MM.1S (cell line): ENCODE data around the gene RNPEP.

Source experiments
- DNase-seq: peaks from one replicate; pipeline ENCODE4 v3.0.0-alpha.2; 2015
- H2AFZ ChIP-seq: fragments of 300-600 bp; sonication (generic); 2 replicates; pipeline ENCODE4 v1.6.0; 2016; ENCODE audit warnings: antibody characterized with exemption, low read length
- H3F3A ChIP-seq: fragments of 300-600 bp; sonication (generic); 2 replicates; pipeline ENCODE4 v1.6.1; 2016; ENCODE audit warnings: mild to moderate bottlenecking, antibody characterized with exemption, low read length, moderate library complexity, mixed read lengths; ENCODE audit not compliant: insufficient read depth
- H3K27ac ChIP-seq: fragments of 300-600 bp; sonication (generic); 2 replicates; pipeline ENCODE4 v1.5.1; 2016; ENCODE audit warnings: mild to moderate bottlenecking, low read length
- H3K27me3 ChIP-seq: fragments of 300-600 bp; sonication (generic); replicated peaks from 2 replicates; pipeline ENCODE4 v1.6.0; 2016; ENCODE audit warnings: low read length; ENCODE audit not compliant: insufficient read depth
- H3K36me3 ChIP-seq: fragments of 300-600 bp; sonication (generic); replicated peaks from 2 replicates; pipeline ENCODE4 v1.6.1; 2016; ENCODE audit warnings: mild to moderate bottlenecking, low read length, mixed read lengths; ENCODE audit not compliant: insufficient read depth
- H3K4me1 ChIP-seq: fragments of 300-600 bp; sonication (generic); 2 replicates; pipeline ENCODE4 v1.6.1; 2016; ENCODE audit warnings: low read length, mixed read lengths
- H3K4me2 ChIP-seq: fragments of 300-600 bp; sonication (generic); 2 replicates; pipeline ENCODE4 v1.6.0; 2016; ENCODE audit warnings: low read depth, low read length
- H3K4me3 ChIP-seq: fragments of 300-600 bp; sonication (generic); 2 replicates; pipeline ENCODE4 v1.5.1; 2016; ENCODE audit warnings: low read length, mixed read lengths
- H3K79me2 ChIP-seq: fragments of 300-600 bp; sonication (generic); 2 replicates; pipeline ENCODE4 v1.6.1; 2016; ENCODE audit warnings: mixed run types, low read length, mixed read lengths
- H3K9ac ChIP-seq: fragments of 300-600 bp; sonication (generic); 2 replicates; pipeline ENCODE4 v1.6.1; 2016; ENCODE audit warnings: low read length, mixed read lengths
- H3K9me2 ChIP-seq: fragments of 300-600 bp; sonication (generic); replicated peaks from 2 replicates; pipeline ENCODE4 v1.6.1; 2016; ENCODE audit warnings: mild to moderate bottlenecking, low read length, mixed read lengths; ENCODE audit not compliant: insufficient read depth
- H3K9me3 ChIP-seq: fragments of 300-600 bp; sonication (generic); replicated peaks from 2 replicates; pipeline ENCODE4 v1.6.1; 2016; ENCODE audit warnings: mild to moderate bottlenecking, low read length, mixed read lengths; ENCODE audit not compliant: insufficient read depth
- H4K20me1 ChIP-seq: fragments of 300-600 bp; sonication (generic); 2 replicates; pipeline ENCODE4 v1.6.1; 2016; ENCODE audit warnings: mild to moderate bottlenecking, low read length, moderate library complexity, mixed read lengths; ENCODE audit not compliant: insufficient read depth
- CTCF ChIP-seq: fragments of 300-600 bp; sonication (generic); IDR thresholded peaks from 2 replicates; pipeline ENCODE4 v1.5.1; 2016; ENCODE audit warnings: antibody characterized with exemption, low read length, mixed read lengths
- EZH2 ChIP-seq: fragments of 300-600 bp; sonication (generic); optimal IDR thresholded peaks from 2 replicates; pipeline ENCODE3; 2017; ENCODE audit warnings: low read depth, mild to moderate bottlenecking, antibody characterized with exemption, low read length, mixed read lengths
- EZH2phosphoT487 ChIP-seq: fragments of 300-600 bp; sonication (generic); IDR thresholded peaks from 2 replicates; pipeline ENCODE4 v1.6.1; 2018; ENCODE audit warnings: antibody characterized with exemption, low read length

Gene RNPEP

GRCh38 chr1:202034149-202034682 lies 51.8 kb downstream of the RNPEP start:
- H3K27me3 ChIP-seq: no peaks in the 10 kb centered on the region
- no peaks in the 10 kb centered on the region for H3F3A ChIP-seq
- peak overlapping the region; percentile 24 for H2AFZ ChIP-seq
- no peak for DNase-seq
- no peaks in the 10 kb centered on the region for H3K9me3 ChIP-seq
- H3K4me2 ChIP-seq: peak overlapping the region; percentile 42; the same call in 1 of the 2 replicates
- H4K20me1 ChIP-seq: no peaks in the 10 kb centered on the region
- H3K4me3 ChIP-seq: no peak overlapping the region
- no peaks in the 10 kb centered on the region for H3K9me2 ChIP-seq
- H3K9ac ChIP-seq: peak overlapping the region; percentile 7; the same call in 1 of the 2 replicates
- peak overlapping the region; percentile 21; the same call in 1 of the 2 replicates for H3K27ac ChIP-seq
- no peaks in the 10 kb centered on the region for H3K79me2 ChIP-seq
- no peak for TF ChIP-seq EZH2
- H3K4me1 ChIP-seq: peaks cover 4% of the 10 kb centered on the region
- no peaks in the 10 kb centered on the region for H3K36me3 ChIP-seq

- peak; percentile 69 for DNase-seq
- Histone ChIP-seq H3K9me3 (no peaks in the 10 kb centered on the region), H3K4me3 (no peak overlapping the region), H3K27ac (peak overlapping the region; percentile 21; the same call in 1 of the 2 replicates), H2AFZ (peak overlapping the region; percentile 24), H3K36me3 (no peaks in the 10 kb centered on the region), H3K79me2 (no peaks in the 10 kb centered on the region), H3K9me2 (no peaks in the 10 kb centered on the region), H3F3A (no peaks in the 10 kb centered on the region), H3K27me3 (no peaks in the 10 kb centered on the region), H3K9ac (peak overlapping the region; percentile 7; the same call in 1 of the 2 replicates), H3K4me1 (peaks cover 4% of the 10 kb centered on the region), H3K4me2 (peak overlapping the region; percentile 42; the same call in 1 of the 2 replicates), H4K20me1 (no peaks in the 10 kb centered on the region)
- no peak for TF ChIP-seq EZH2phosphoT487
- TF ChIP-seq CTCF: no peak
- no peak for TF ChIP-seq EZH2
These were observed 52.4 kb downstream of the RNPEP start for GRCh38 chr1:202034683-202035462.

- no peaks in the 10 kb centered on the region for H3K9me3 ChIP-seq
- H3K27me3 ChIP-seq: no peaks in the 10 kb centered on the region
- peaks cover 4% of the 10 kb centered on the region for H3K4me1 ChIP-seq
- no peak overlapping the region for H3K4me3 ChIP-seq
- H3K4me2 ChIP-seq: no peak overlapping the region
- H3K79me2 ChIP-seq: no peaks in the 10 kb centered on the region
- no peak overlapping the region for H3K27ac ChIP-seq
- H3F3A ChIP-seq: no peaks in the 10 kb centered on the region
- no peak overlapping the region for H2AFZ ChIP-seq
- no peaks in the 10 kb centered on the region for H3K36me3 ChIP-seq
- no peak for DNase-seq
- no peak overlapping the region for H3K9ac ChIP-seq
- no peaks in the 10 kb centered on the region for H3K9me2 ChIP-seq
- H4K20me1 ChIP-seq: no peaks in the 10 kb centered on the region
- TF ChIP-seq EZH2phosphoT487 (no peak), CTCF (no peak), EZH2 (no peak)
These were observed 54.3 kb downstream of the RNPEP start for GRCh38 chr1:202036595-202037387.
